Endodermal cell (in vitro differentiated cells): ENCODE data around the gene CSF3R. TPM values are rescaled to one million over a fixed set of nuclear protein-coding genes. Genes with fewer than 3 reads are reported as not detected.

ENCODE experiments used
- DNase-seq: peaks from one replicate; pipeline ENCODE4 v3.0.0-alpha.2; 2017
- H3K27ac ChIP-seq: 2 replicates; pipeline ENCODE4 v1.5.1; 2013; ENCODE audit warnings: mild to moderate bottlenecking, low read depth, low read length, moderate library complexity
- H3K27me3 ChIP-seq: 2 replicates; pipeline ENCODE4 v1.6.1; 2013; ENCODE audit warnings: mild to moderate bottlenecking, low read length, moderate library complexity; ENCODE audit not compliant: insufficient read depth, control insufficient read depth, poor library complexity, severe bottlenecking
- H3K36me3 ChIP-seq: 2 replicates; pipeline ENCODE4 v1.7.0; 2013; ENCODE audit warnings: mild to moderate bottlenecking, low read length, moderate library complexity; ENCODE audit not compliant: control insufficient read depth, insufficient read depth
- H3K4me1 ChIP-seq: one replicate; pipeline ENCODE4 v1.7.0; 2013; ENCODE audit warnings: low read length; ENCODE audit not compliant: control insufficient read depth, insufficient read depth
- H3K4me3 ChIP-seq: 2 replicates; pipeline ENCODE4 v1.5.1; 2013; ENCODE audit warnings: mild to moderate bottlenecking, low read length, moderate library complexity
- H3K9ac ChIP-seq: 2 replicates; pipeline ENCODE4 v1.6.1; 2013; ENCODE audit warnings: mild to moderate bottlenecking, low read length, moderate library complexity; ENCODE audit not compliant: poor library complexity, severe bottlenecking; ENCODE audit errors: extremely low read depth
- H3K9me3 ChIP-seq: 2 replicates; pipeline ENCODE4 v1.6.1; 2013; ENCODE audit warnings: mild to moderate bottlenecking, low read length, moderate library complexity; ENCODE audit not compliant: control insufficient read depth
- H3K27ac Mint-ChIP-seq: 2 replicates; pipeline ENCODE4 v1.8.0; 2020; ENCODE audit warnings: mixed read lengths
- H3K27me3 Mint-ChIP-seq: 2 replicates; pipeline ENCODE4 v1.8.0; 2021; ENCODE audit warnings: mild to moderate bottlenecking, mixed read lengths; ENCODE audit not compliant: insufficient read depth
- H3K36me3 Mint-ChIP-seq: 2 replicates; pipeline ENCODE4 v1.8.0; 2020; ENCODE audit warnings: low read depth, mixed read lengths
- H3K4me1 Mint-ChIP-seq: 2 replicates; pipeline ENCODE4 v1.8.0; 2020; ENCODE audit warnings: mixed read lengths
- H3K4me3 Mint-ChIP-seq: 2 replicates; pipeline ENCODE4 v1.8.0; 2020; ENCODE audit warnings: mild to moderate bottlenecking, moderate library complexity, mixed read lengths
- H3K9me3 Mint-ChIP-seq: 2 replicates; pipeline ENCODE4 v1.8.0; 2020; ENCODE audit warnings: mild to moderate bottlenecking, mixed read lengths
- WGBS, 2 experiments: methylation state at CpG; one replicate each; pipeline versions ENCODE4 v1.1.5 to v1.1.7; 2013; ENCODE audit warnings: missing lambda C conversion rate in 2 of 2, mixed read lengths in 1 of 2; ENCODE audit not compliant: insufficient coverage in 1 of 2, insufficient read length in 1 of 2; 5-methylcytosine and 5-hydroxymethylcytosine counted together
- total RNA-seq, 2 donors: library from RNA; stranded (reverse); fragmentation: NEBNext Ultra II Directional in 1 of 2; extraction: Animal tissue kit (Norgen Biotek cat#: 25700) in 1 of 2; gene quantifications; 2 replicates in 1 of 2; 3 replicates in 1 of 2; pipeline ENCODE4 v1.2.1, GENCODE V29; 2021
- TF ChIP-seq, protein P1 (sequence below): fragments of 200-600 bp; sonication (generic); conservative IDR thresholded peaks from 2 replicates; pipeline ENCODE4 v1.5.0; 2021; ENCODE audit warnings: antibody characterized with exemption, mild to moderate bottlenecking

The CSF3R gene
- total RNA-seq, 2 donors from 2014 or later, result 1.5 TPM

- no peaks in the 10 kb centered on the region for H3K36me3 Mint-ChIP-seq
- no peak overlapping the region for H3K9ac ChIP-seq
- no peaks in the 10 kb centered on the region for H3K36me3 ChIP-seq
- H3K4me3 ChIP-seq, result no peak overlapping the region
- no peaks in the 10 kb centered on the region for H3K27me3 Mint-ChIP-seq
- no peaks in the 10 kb centered on the region for H3K9me3 Mint-ChIP-seq
- H3K27ac Mint-ChIP-seq, result no peak overlapping the region
- DNase-seq, result no peak
- H3K4me3 Mint-ChIP-seq, result no peak overlapping the region
- TF ChIP-seq, protein P1, sequence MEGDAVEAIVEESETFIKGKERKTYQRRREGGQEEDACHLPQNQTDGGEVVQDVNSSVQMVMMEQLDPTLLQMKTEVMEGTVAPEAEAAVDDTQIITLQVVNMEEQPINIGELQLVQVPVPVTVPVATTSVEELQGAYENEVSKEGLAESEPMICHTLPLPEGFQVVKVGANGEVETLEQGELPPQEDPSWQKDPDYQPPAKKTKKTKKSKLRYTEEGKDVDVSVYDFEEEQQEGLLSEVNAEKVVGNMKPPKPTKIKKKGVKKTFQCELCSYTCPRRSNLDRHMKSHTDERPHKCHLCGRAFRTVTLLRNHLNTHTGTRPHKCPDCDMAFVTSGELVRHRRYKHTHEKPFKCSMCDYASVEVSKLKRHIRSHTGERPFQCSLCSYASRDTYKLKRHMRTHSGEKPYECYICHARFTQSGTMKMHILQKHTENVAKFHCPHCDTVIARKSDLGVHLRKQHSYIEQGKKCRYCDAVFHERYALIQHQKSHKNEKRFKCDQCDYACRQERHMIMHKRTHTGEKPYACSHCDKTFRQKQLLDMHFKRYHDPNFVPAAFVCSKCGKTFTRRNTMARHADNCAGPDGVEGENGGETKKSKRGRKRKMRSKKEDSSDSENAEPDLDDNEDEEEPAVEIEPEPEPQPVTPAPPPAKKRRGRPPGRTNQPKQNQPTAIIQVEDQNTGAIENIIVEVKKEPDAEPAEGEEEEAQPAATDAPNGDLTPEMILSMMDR, result no peak
- no peaks in the 10 kb centered on the region for H3K27me3 ChIP-seq
- H3K27ac ChIP-seq, result no peak overlapping the region
- H3K4me1 ChIP-seq, result no peaks in the 10 kb centered on the region
- peaks cover 7% of the 10 kb centered on the region for H3K4me1 Mint-ChIP-seq
- no peaks in the 10 kb centered on the region for H3K9me3 ChIP-seq
Measured at GRCh38 chr1:36447450-36447849, 35.3 kb downstream of the CSF3R start.

DNA sequence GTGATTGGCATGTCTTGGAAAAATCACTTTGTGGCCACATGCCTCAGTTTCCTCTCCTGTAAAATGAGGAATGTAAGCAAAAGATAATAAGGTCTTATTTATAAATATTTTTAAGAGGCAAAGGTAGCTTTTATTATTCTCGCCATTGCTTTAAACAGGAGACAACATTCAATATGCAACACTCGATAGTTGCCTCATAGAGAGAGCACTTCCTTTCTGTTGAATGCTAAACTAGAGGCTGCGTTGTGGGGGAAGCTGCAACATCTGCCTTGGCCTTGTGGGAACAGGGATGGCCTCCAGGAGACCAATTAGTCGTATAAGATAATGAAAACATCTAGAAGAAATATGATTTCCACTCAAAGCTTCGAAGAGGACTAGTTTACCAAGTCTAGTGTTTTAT is 36.0 kb downstream of the CSF3R start:
- H3K36me3 ChIP-seq, result no peaks in the 10 kb centered on the region
- H3K9me3 ChIP-seq, result no peaks in the 10 kb centered on the region
- H3K27ac ChIP-seq, result no peak overlapping the region
- no peaks in the 10 kb centered on the region for H3K4me1 ChIP-seq
- H3K4me3 Mint-ChIP-seq, result no peak overlapping the region
- H3K4me3 ChIP-seq, result no peak overlapping the region
- peaks cover 7% of the 10 kb centered on the region for H3K4me1 Mint-ChIP-seq
- H3K27me3 Mint-ChIP-seq, result no peaks in the 10 kb centered on the region
- no peaks in the 10 kb centered on the region for H3K9me3 Mint-ChIP-seq
- H3K27ac Mint-ChIP-seq, result peak overlapping the region; percentile 55
- no peaks in the 10 kb centered on the region for H3K27me3 ChIP-seq
- no peak for DNase-seq
- 77 to 82% methylated on average over 4 to 5 of the region's 5 CpGs for WGBS, 2 experiments
- TF ChIP-seq, protein P1, result no peak
- no peaks in the 10 kb centered on the region for H3K36me3 Mint-ChIP-seq
- no peak overlapping the region for H3K9ac ChIP-seq

- Mint-ChIP-seq H3K4me3 (no peak overlapping the region), H3K27ac (peak overlapping the region; percentile 61), H3K9me3 (no peaks in the 10 kb centered on the region), H3K27me3 (no peaks in the 10 kb centered on the region), H3K36me3 (no peaks in the 10 kb centered on the region), H3K4me1 (peaks cover 7% of the 10 kb centered on the region)
- WGBS, 2 experiments, result 58 to 68% methylated on average over 8 of the region's 8 CpGs
- Histone ChIP-seq H3K9me3 (no peaks in the 10 kb centered on the region), H3K27me3 (no peaks in the 10 kb centered on the region), H3K4me1 (no peaks in the 10 kb centered on the region), H3K36me3 (no peaks in the 10 kb centered on the region), H3K4me3 (no peak overlapping the region), H3K9ac (no peak overlapping the region), H3K27ac (no peak overlapping the region)
- TF ChIP-seq, protein P1, result peak; percentile 84
- DNase-seq, result peak; percentile 89
Measured at GRCh38 chr1:36446271-36446670, 36.4 kb downstream of the CSF3R start.
